Activated CD4-positive, alpha-beta T cell treated with anti-CD3 and anti-CD28 coated beads for 24 hours (primary cell): ENCODE measurements around the gene QDPR.
"Not testable (repeated sequence)": the region's sequence is repeated elsewhere in the genome, so short reads cannot be mapped to it uniquely, and the experiment has no call there.

Experiments used
- DNase-seq, 2 donors: peaks; one replicate each; pipeline ENCODE4 v3.0.0-alpha.2; 2020; ENCODE audit warnings: low read depth in 2 of 2

The QDPR gene

DNA sequence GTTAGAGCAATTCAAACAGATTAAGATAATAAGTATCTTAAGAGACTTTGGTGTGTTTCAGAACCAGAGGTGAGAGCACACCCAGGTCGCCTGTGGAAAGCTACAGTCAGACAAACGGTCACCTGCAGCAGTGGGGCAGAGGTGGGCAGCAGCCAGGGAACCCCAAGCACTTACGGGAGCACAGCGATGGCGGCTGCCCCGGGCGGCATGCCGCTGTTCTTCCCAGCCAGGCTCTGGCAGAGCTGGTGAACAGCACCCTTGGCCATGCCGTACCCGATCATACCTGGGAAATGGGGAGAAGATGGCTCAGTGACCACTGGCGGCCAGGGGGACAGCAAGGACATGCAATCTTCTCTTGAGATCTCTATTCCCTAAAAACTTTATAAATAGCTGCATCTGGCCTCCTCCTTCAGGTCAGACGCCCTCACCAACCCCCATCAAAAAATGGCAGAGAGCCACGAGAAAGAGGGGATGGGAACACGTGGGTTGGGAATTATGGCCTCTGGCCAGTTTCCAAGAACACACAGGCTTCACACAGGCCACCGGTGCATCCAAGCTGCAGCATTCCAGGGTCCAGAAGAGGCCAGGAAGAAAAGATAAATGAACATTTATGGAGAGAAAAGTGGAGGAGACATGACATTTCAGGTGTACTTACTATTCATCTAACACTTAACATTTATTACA, 19.7 kb downstream of the QDPR start:
- DNase-seq: no peak

DNA sequence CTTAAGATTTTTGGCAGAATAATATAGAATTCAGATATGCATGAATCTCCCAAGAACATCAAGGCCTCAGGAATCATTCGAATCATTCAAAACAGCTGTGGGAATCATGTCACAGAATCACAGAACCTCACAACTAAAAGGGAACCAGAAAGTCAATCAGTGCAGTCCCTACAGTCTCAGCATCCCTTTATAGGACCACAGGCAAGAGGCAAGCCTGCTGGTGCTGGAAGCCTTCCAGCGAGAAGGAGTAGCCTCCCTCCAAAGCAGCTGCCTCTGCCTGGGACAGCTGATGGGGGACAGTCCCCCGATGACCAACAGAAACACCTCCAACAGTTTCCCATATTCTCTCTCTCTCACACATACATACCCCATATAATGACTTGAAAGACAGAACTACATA, 20.7 kb downstream of the QDPR start:
- no peak for DNase-seq

DNA sequence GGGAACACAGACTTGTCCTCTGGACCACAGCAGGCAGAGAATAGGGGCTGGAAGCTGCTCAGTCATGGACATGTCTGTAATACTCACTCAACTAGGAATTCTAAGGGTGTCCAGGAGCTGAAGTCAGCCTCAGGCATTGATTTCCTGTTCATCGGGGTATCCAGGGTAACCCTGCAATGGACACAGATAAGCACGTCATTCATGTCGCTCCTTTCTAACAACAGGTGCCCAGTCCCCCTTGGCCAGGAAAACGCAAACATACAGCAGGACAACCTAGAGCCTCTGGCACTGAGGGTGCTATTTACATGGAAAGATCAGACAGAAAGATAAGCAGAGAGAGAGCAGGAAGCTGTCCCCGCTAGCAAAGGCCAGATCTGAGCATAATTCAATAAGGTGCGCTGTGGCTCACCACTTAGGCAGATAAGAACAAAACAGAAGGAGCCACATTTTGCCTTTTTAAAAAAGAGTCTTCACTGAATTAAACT, 21.3 kb downstream of the QDPR start:
- no peak for DNase-seq

DNA sequence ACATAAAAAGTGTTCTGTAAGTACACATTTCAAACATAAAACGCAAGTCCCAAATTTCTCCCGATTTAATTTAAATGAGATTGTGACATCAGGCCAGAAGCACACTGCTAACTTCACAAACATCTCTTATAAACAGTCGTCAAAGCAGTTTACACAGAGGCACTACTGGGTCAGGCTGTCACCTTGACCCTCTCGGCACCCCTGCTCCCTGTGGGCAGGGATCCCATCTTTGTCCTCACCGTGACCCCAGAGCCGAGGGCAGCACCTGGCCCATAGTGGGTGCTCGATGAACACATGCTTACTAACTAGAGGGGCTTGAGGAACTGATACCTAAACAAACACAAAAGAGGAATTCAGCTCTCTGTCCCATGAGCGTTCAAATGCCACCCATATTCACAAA, 22.2 kb downstream of the QDPR start:
- DNase-seq: no peak

DNA sequence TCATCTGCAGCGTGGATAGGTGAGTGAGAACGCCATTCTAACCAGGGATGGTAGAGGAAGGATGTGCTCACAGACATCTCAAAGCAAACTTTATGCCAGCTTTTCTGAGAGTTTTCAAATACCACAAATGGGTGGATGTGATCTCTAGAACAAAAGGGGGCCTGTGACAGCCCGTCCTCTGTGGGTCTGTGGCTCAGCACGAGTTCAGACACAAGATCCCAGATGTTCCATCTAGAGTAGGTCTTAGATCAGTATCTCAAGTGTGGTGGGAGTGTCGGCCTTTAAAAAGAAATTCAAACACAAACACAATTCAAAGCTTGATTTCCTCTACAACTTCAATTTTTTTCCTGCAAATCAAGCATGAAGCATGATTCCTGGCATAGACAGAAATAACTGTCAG, 22.8 kb downstream of the QDPR start:
- no peak for DNase-seq

DNA sequence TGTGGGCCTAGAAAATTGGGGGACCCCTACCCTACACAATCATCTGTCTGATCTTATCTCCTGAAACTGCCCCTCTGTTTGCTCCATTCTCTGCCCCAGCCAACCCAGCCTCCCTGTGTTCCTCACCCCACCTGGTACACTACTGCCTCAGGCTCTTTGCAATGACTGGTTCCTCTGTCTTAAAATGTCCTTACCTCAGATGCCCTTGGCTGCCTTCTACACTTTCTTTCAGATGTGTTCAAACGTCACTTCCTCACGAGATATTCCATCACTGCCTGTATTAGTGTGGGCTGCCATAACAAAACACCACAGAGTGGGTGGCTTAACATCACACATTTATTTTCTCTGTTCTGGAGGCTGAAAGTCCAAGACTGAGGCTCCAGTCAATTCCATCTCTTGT, 29.2 kb downstream of the QDPR start:
- DNase-seq: no peak

DNA sequence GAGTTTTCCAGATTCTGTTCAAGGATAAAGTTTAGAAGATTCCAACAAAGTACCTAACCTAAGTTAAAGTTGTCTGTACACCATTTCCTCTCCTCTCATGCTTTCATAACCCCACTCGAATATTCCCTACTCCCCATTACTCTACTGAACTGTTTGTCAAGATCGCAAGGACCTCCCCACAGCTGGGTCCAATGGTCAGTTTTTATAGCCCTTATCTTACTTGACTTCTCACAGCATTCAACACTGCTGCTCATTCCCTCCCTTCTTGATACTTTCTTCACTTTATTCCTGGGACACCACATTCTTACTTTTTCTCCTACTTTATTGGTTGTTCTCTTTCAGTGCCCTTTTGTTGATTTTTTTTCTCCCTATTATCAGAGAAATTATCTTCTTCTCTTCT, 30.9 kb downstream of the QDPR start:
- DNase-seq: no peak

DNA sequence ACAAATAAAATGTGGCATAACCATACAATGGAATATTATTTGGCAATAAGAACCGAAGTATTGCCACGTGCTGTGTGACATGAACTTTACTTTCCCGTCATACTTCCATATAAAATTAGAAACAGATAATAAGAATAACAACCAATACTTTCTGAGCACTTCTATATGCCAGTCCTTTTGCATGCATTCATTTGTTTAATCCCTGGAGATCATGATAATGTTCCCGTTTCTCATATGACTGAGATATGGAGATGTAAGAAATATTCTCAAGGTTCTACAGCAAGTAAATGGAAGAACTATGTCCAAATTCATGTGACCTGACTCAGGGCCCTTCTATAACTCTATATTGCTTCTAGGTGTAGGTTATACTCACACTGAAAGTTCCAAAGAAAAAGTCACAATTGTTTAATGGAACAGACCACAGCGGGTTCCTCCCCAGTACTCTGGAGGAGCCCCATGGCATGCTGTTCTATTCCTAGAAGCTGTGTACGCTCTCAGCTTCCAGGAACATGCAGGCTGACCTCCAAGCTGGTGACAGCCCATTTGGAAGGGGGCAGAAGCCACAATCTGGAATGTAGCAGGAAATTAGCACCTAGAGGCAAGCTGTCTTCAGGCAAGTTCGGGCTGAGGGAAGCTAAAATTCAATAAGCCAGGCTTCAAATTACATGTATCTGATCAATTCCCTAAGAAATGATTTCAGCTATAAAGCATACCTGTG, 31.5 kb downstream of the QDPR start:
- no peak for DNase-seq

DNA sequence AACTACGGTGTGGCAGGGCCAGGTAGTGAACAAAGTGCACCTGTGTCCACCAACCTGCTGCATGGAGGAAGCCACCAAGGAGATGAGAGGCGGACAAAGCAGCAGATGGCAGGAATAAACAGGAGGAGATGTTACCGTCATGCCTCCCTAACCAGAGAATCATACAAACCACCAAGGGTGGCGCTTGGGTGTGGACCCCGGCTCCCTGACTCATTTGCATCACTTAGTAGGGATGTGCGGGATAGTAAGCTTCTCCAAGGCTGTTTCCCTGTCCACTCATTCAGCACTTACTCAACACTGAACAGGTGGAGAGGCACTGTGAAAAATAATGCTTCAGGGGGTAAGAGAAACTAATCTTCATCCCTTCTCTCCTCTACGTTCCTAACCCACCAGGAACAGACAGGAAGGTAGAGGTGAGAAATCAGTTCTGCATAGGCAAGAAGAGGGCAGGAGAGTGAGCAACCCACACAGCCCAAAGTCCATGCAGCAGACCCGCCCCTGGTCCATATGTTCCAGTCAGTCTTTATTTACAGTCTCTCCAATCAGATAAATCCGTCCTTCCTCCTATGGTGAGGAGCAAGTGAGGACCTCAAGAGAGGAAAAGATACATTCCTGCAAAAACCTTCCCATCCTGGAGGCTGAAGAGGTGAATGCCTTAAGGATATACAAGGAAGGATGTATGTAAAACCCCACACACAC, 34.0 kb downstream of the QDPR start:
- DNase-seq: no peak

DNA sequence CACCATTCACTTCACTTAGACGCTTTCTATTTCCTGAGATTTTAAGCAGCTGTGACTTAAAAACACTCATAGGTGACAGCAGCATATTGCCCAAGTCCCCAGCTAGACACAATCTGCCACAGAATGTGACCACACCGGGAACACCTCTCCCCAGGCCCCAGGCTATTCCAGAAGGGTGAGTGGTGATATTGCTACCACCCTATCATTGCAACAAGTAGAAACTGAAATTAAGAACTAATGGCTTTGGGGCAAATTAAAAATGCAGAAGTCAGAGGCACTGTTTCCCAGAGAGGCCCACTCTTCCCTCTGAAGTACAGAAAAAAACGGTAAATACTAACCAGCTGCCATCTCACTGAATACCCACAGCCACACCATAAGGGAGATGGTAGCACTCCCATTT, 35.0 kb downstream of the QDPR start:
- no peak for DNase-seq

DNA sequence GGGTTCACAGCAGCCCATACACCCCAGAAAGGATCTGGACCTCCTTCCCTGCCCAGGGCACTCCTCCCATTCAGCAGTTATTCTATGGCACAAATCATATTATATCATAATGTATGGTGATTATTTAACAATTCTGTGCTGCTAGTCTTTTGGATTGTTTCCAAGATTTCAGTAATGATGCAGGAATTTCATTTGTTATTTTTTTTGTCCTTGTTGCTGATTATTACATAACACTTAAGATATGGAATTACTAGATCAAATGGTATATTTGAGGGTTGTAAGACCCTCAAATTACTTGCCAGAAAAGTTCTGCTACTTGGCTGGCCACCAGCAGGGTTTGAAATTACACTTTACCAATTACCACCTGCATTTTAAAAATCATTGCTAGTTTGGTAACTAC, 36.4 kb downstream of the QDPR start:
- no peak for DNase-seq

DNA sequence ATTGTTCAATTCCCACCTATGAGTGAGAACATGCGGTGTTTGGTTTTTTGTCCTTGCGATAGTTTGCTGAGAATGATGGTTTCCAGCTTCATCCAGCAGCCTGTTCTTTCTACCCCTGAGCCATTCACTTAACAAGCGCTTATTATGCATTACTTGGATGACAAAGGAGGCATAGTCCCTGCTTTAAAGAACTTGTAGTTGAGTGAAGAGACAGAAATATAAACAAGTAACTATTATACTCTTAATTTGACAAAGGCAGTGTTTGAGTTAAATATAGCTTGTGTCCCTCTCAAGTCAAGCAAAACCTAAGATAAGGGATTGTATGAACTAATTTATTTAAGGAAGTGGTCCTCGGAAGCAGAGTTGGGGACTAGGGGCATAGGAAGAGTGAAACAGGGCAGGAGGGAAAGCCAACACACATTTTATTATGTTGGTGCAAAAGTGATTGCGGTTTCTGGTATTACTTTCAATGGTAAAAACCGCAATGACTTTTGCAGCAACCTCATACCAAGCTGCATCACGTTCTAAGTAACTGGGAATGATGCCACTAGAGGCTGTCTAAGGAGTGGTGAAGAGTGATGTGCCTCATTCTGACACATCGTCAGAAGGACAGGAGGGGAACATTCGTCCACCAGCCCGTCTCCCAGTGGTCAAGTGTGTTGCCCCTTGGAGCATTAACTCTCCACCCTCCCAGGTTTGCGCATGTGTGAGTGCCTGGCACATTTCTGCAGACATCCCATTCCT, 41.8 kb downstream of the QDPR start:
- DNase-seq: no peak

DNA sequence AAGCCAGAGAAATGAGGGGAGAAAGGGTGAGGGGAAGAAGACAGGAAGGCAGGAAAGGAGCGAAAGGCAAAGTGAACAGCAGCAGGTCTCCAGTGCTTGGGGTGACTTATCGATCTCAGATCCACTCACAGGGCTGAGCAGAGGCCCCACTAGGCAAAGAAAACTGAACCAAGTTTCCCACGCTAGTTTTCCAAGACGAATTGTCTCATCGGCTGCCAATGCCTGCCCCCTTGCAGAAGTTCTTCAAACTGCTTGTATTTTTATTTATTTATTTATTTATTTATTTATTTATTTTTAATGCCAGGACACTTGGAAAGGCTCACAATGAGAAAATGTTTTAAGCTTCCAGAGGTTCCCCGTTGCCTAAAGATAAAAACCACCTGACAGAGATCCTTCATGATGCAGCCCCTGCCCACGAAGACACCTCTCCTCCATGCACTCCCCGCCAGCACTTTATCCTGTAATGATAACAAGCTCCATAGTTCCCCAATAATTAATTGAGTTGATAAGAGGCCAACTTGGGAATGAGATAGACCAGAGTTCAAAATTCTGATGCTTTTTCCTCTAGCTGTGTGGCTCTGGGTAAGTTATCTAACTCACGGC, 43.2 kb downstream of the QDPR start:
- no peak for DNase-seq

DNA sequence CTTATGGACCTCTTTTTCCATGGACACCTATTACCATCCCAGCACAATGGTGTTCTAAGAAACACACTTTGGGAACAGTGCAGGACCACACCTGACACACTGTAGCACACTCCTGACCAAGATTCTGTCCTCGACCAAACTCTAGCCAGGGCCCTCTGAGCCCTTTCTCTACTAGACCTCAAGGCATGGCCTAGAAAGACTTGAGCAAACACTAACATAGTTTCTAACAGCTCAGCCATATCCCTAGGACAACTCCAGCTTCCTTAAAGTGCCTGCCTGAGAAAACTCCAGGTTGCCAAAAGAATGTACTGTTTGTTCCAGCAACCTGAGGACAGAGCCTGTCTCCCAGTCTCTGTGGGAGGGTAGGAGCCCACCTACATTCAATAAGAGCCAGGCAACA, 48.3 kb downstream of the QDPR start:
- DNase-seq: no peak

DNA sequence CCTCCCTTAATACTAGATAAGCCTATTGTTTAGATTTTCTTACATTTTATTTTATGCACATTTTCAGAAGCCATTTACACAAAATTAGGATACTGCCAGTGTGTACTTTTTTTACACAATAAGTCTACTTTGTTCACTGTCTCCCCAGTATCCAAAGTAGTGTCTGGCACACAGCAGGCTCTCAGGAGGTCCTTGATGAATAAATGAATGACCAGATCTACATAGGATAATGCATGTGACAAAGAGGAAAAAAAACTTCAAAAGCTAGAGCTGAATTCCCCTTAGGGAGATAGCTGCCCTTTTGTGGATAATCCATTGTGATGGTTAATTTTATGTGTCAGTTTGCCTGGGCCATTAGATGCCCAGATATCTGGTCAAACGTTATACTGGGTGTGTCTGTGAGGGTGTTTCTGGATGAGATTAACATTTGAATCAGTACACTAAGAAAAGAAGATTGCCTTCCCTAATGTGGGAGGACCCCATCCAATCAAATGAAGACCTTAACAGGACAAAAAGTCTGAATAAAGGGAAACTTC, 61.6 kb downstream of the QDPR start:
- DNase-seq: no peak

DNA sequence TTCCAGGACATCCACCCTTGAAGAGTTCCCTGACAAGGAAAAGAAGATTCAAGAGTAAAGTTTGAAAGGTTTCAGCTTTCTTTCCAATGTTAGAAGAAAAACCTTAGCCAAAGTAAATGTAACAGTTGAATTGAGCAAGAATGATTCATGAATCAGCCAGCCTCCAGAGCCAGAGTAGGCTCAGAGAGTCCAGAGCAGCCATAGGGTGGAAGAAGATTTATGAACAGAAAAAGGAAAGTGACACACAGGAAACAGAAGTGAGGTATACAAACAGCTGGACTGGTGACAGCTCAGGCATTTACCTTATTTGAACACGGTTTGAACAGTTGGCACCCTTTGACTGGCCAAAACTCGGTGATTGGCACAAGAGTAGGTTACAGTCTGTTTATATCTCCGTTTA, 63.2 kb downstream of the QDPR start:
- DNase-seq: no peak

DNA sequence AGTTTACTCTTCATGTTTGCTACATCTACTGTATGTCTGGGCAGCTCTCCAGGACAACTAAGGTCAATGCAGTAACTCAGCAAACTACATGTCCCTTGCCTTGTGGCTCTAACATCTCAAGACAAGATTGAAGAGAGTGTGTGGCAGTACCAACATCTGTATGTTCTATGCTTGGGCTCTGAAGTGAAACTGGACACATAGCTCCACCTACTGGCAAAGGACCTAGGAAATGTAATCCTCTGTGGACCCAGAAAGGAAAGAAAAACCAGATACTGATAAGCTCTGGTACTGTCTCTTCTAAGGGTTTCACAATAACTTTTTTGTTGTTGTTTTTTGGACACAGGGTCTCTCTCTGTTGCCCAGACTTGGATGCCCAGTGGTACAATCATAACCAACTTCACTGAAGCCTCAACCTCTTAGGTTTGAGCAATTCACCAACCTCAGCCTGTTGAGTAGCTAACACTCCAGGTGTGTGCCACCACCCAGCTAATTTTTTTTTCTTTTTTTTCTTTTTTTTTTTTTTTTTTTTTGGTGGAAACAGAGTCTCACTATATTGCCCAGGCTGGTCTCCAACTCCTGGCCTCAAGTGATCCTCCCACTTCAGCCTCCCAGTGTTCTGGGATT, 64.1 kb downstream of the QDPR start:
- DNase-seq: peak; percentile 9 to 40

DNA sequence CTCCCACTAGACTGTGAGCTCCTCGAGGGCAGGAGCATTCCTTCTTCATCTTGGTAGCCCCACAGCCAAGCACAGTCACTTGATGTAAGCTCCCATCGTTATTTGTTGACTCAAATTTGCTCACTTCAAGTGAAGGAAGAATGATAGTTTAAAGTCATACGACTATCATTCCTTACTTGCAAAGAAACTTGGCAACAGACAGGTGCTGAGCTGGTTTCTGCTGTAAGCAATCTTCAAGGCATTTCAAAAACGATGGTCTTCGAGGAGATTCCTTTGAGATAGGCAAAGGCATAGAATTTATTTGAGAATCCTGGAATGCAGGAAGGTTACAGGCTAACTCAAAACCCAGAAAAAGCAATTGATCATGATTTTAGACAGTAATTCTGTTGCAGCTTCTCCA, 64.8 kb downstream of the QDPR start:
- DNase-seq: no peak

DNA sequence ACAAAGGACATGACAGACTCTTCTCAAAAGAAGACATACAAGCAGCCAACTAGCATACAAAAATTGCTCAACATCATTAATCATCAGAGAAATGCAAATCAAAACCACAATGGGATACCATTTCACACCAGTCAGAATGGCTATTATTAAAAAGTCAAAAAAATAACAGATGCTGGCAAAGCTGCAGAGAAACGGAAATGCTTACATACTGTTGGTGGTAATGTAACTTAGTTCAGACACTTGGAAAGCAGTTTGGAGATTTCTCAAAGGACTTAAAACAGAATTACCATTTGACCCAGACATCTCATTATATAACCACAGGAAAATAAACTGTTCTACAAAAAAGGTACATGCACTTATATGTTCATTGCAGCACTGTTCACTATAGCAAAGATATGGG, 69.4 kb downstream of the QDPR start:
- DNase-seq: not testable (repeated sequence)

DNA sequence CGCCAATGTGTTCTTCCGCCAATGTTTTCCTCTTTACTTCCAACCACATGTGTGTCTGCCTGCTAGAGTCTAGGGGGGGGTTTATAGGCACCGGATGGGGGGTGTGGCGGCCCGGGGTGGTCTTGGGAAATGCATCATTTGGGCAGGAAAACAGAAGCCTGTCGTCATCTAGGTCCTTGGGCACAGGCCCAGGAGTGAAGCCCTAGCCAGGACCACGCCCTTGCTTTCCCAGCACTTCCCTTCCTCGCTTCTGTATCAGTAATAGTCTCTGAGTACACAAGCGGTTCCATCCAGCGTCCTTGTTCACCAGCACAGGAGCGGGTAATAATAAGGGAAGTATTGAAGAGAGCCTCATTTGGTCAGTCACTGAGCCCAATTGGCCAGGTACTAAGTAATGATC, 74.5 kb downstream of the QDPR start:
- no peak for DNase-seq

DNA sequence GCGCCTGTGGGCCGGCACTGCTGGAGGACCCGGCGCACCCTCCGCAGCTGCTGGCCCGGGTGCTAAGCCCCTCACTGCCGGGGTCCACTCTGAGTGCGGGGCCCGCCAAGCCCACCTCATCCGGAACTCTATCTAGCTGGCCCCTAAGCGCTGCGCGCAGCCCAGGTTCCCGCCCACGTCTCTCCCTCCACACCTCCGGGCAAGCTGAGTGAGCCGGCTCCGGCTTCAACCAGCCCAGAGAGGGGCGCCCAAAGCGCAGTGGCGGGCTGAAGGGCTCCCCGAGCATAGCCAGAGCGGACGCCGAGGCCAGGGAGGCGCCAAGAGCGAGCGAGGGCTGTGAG, 75.2 kb downstream of the QDPR start:
- DNase-seq: no peak
